Panc1 (cell line): Measurements from ENCODE around the gene MRNIP. TPM values are rescaled to one million over a fixed set of nuclear protein-coding genes. Genes with fewer than 3 reads are reported as not detected.

Experiments
- ATAC-seq: fragments of 200-7000 bp; cut with Tn5 transposase; 2 replicates; pipeline ENCODE4 v1.9.1; 2020; ENCODE audit warnings: mild to moderate bottlenecking, moderate library complexity
- BruUV-seq: library from RNA; stranded (reverse); fragments of 400-500 nt; replicated peaks from 2 replicates; lab custom pipeline; 2021; lab: Mats Ljungman, UMichigan
- CTCF ChIA-PET: fragments of 300-600 bp; sonication (Branson Sonifier 250); formaldehyde crosslinking; loops from one replicate; lab custom pipeline; 2022; ENCODE audit warnings: antibody characterized with exemption; lab: Charles Lee
- POLR2A ChIA-PET: fragments of 300-600 bp; sonication (Branson Sonifier 250); formaldehyde crosslinking; loops from one replicate; lab custom pipeline; 2022; ENCODE audit warnings: antibody characterized with exemption; lab: Charles Lee
- DNase-seq: peaks from one replicate; pipeline ENCODE4 v3.0.0-alpha.2; 2010; ENCODE audit warnings: low read depth, low spot score
- H3K27ac ChIP-seq: 2 replicates; pipeline ENCODE4 v1.5.1; 2011; ENCODE audit warnings: mild to moderate bottlenecking, low read length, inconsistent platforms
- H3K27me3 ChIP-seq: fragments of 200-500 bp; sonication (Bioruptor generic); 2 replicates; pipeline ENCODE4 v1.6.0; 2014; ENCODE audit warnings: low read length, inconsistent platforms; ENCODE audit not compliant: control insufficient read depth, insufficient read depth
- H3K36me3 ChIP-seq: fragments of 200-500 bp; sonication (Bioruptor generic); 2 replicates; pipeline ENCODE4 v1.5.1; 2014; ENCODE audit warnings: inconsistent platforms, mild to moderate bottlenecking, low read length, moderate library complexity; ENCODE audit not compliant: control insufficient read depth, insufficient read depth
- H3K4me1 ChIP-seq: 2 replicates; pipeline ENCODE4 v1.5.1; 2011; ENCODE audit warnings: inconsistent platforms, mild to moderate bottlenecking, low read length, moderate library complexity; ENCODE audit not compliant: control insufficient read depth, insufficient read depth
- H3K4me3 ChIP-seq, 2 experiments: 2 replicates each; pipeline ENCODE4 v1.5.1; 2011 to 2012; ENCODE audit warnings: low read depth in 2 of 2, low read length in 2 of 2, mild to moderate bottlenecking in 2 of 2, inconsistent platforms in 1 of 2, moderate library complexity in 1 of 2
- H3K9me3 ChIP-seq: fragments of 200-500 bp; sonication (Bioruptor generic); 2 replicates; pipeline ENCODE4 v1.5.1; 2014; ENCODE audit warnings: low read depth, mild to moderate bottlenecking, inconsistent platforms, low read length, moderate library complexity; ENCODE audit not compliant: control insufficient read depth, insufficient read depth
- CTCF ChIP-seq: fragments of 450-650 bp; IDR thresholded peaks from 2 replicates; pipeline ENCODE4 v1.5.1; 2017; ENCODE audit warnings: mild to moderate bottlenecking
- POLR2AphosphoS5 ChIP-seq: IDR thresholded peaks from 2 replicates; pipeline ENCODE4 v1.6.1; 2012; ENCODE audit warnings: mild to moderate bottlenecking, low read depth, low read length, moderate library complexity
- REST ChIP-seq, 2 experiments: IDR thresholded peaks; 2 replicates each; pipeline ENCODE4 v1.6.1; 2011 to 2012; ENCODE audit warnings: low read depth in 2 of 2, control low read depth in 1 of 2, low read length in 1 of 2, mild to moderate bottlenecking in 1 of 2, moderate library complexity in 1 of 2; ENCODE audit not compliant: insufficient read depth in 1 of 2
- SIN3A ChIP-seq: IDR thresholded peaks from 2 replicates; pipeline ENCODE4 v1.6.1; 2012; ENCODE audit warnings: low read depth, mild to moderate bottlenecking, low read length, moderate library complexity, borderline replicate concordance; ENCODE audit not compliant: insufficient read depth
- TCF7L2 ChIP-seq: IDR thresholded peaks from 2 replicates; pipeline ENCODE4 v1.6.1; 2011; ENCODE audit warnings: mild to moderate bottlenecking, low read depth, low read length, inconsistent platforms
- in situ Hi-C: cut with HindIII; loops from 2 replicates; pipeline ENCODE4 v1.10.0; 2016; ENCODE audit warnings: low sequenced_read_pairs, low pct_unique_long_range_greater_than_20kb
- intact Hi-C: fragments of 100-400 bp; cut with micrococcal nuclease; formaldehyde crosslinking; loops from one replicate; pipeline ENCODE4 v1.10.0; 2022; ENCODE audit not compliant: unreplicated experiment
- total RNA-seq: library from RNA; stranded (reverse); gene quantifications from one replicate; pipeline ENCODE4 v1.2.1, GENCODE V29; 2021; ENCODE audit not compliant: unreplicated experiment

The MRNIP gene
- total RNA-seq, 1 experiment from 2014 or later: 33.0 TPM

GRCh38 chr5:179864686-179865085 lies 6.1 kb upstream of the MRNIP start:
- no peak overlapping the region for H3K27ac ChIP-seq
- POLR2A ChIA-PET: no interaction called here
- H3K9me3 ChIP-seq: no peaks in the 10 kb centered on the region
- H3K36me3 ChIP-seq: no peaks in the 10 kb centered on the region
- intact Hi-C loops: no loop called here
- peaks cover 4% of the 10 kb centered on the region for H3K4me1 ChIP-seq
- H3K27me3 ChIP-seq: no peaks in the 10 kb centered on the region
- DNase-seq (no peak), ATAC-seq (no peak)
- no peak for TF ChIP-seq POLR2AphosphoS5
- CTCF ChIA-PET: no interaction called here
- no TSS peak for BruUV-seq
- H3K4me3 ChIP-seq: no peak overlapping the region
- in situ Hi-C loops: no loop called here

GRCh38 chr5:179863449-179864085 lies 5.0 kb upstream of the MRNIP start:
- no TSS peak for BruUV-seq
- TF ChIP-seq REST (IDR thresholded peaks at IDR 0.05; ENCODE audit: insufficient read depth in 1 of 2, low read depth in 2 of 2, low read length in 1 of 2) (no peak), TCF7L2 (no peak), CTCF (no peak), SIN3A (no peak), POLR2AphosphoS5 (no peak)
- ChIA-PET CTCF (no interaction called here), POLR2A (no interaction called here)
- no peaks in the 10 kb centered on the region for H3K27me3 ChIP-seq
- no peak overlapping the region for H3K27ac ChIP-seq
- peaks cover 6% of the 10 kb centered on the region for H3K4me1 ChIP-seq
- ATAC-seq (no peak), DNase-seq (no peak)
- in situ Hi-C loops (no loop called here), intact Hi-C loops (no loop called here)
- no peaks in the 10 kb centered on the region for H3K36me3 ChIP-seq
- H3K4me3 ChIP-seq: no peak overlapping the region
- H3K9me3 ChIP-seq: no peaks in the 10 kb centered on the region

DNA sequence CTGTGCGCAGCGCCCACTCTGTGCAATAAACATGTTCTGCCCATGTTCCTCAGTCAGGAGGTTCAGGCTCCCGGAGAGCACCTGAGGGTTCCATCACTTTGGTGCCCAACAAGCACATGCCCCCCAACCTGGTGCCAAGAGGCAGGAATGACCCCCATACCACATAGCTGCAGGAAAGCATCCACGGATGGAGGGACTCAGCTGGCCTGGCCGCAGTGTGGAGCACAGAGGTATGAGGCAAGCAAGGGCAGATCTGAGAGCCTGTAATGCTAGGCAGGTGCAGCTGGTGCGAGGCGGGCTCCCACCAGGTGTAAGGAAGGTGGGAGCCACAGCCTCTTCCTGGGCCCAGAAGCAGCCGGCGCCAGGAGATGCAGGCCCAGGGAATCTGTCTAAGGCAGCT lies 4.3 kb upstream of the MRNIP start:
- Histone ChIP-seq H3K27ac (no peak overlapping the region), H3K9me3 (no peaks in the 10 kb centered on the region), H3K27me3 (no peaks in the 10 kb centered on the region), H3K36me3 (no peaks in the 10 kb centered on the region; the same call in 1 of the 2 replicates), H3K4me1 (peaks cover 6% of the 10 kb centered on the region), H3K4me3 (no peak overlapping the region)
- TF ChIP-seq TCF7L2: no peak
- no peak for TF ChIP-seq SIN3A
- no peak for TF ChIP-seq REST (IDR thresholded peaks at IDR 0.05; ENCODE audit: insufficient read depth in 1 of 2, low read depth in 2 of 2, low read length in 1 of 2)
- no peak for TF ChIP-seq POLR2AphosphoS5
- no TSS peak for BruUV-seq
- no peak for DNase-seq
- in situ Hi-C loops: no loop called here
- ChIA-PET CTCF (no interaction called here), POLR2A (no interaction called here)
- intact Hi-C loops: no loop called here
- ATAC-seq: no peak
